NCI-H2227 (cell line): ENCODE results near the gene DCTN3.
"Not testable (repeated sequence)": the region's sequence is repeated elsewhere in the genome, so short reads cannot be mapped to it uniquely, and the experiment has no call there.

ENCODE experiments used
- DNase-seq: peaks from one replicate; lab custom pipeline; 2025; ENCODE audit not compliant: unreplicated experiment; lab: John Stamatoyannopoulos, UW

DCTN3 gene

DNA sequence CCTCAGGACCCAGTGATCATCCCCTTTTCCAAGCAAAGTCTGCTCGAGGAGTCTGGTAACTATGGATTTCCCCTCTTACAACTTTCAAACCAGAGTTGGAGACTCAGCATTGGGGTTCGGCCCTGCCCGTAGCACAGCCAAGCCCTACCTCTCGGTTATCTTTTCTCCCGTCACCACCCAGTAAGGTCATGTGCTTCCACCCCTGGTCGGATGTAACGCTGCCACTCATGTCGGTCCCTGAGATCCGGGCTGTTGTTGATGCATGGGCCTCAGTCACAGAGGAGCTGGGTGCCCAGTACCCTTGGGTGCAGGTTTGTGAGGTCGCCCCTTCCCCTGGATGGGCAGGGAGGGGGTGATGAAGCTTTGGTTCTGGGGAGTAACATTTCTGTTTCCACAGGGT is 27.4 kb upstream of the DCTN3 start:
- DNase-seq, result no peak

DNA sequence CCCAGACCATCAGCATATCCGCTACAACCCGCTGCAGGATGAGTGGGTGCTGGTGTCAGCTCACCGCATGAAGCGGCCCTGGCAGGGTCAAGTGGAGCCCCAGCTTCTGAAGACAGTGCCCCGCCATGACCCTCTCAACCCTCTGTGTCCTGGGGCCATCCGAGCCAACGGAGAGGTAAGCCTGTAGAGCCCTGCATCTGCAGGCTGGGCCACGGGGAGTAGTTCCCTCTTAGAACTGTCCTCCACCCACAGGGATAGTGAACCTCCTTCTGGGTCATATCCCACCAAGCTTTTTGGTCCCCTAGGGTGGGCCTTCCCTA is 26.7 kb upstream of the DCTN3 start:
- DNase-seq, result no peak

DNA sequence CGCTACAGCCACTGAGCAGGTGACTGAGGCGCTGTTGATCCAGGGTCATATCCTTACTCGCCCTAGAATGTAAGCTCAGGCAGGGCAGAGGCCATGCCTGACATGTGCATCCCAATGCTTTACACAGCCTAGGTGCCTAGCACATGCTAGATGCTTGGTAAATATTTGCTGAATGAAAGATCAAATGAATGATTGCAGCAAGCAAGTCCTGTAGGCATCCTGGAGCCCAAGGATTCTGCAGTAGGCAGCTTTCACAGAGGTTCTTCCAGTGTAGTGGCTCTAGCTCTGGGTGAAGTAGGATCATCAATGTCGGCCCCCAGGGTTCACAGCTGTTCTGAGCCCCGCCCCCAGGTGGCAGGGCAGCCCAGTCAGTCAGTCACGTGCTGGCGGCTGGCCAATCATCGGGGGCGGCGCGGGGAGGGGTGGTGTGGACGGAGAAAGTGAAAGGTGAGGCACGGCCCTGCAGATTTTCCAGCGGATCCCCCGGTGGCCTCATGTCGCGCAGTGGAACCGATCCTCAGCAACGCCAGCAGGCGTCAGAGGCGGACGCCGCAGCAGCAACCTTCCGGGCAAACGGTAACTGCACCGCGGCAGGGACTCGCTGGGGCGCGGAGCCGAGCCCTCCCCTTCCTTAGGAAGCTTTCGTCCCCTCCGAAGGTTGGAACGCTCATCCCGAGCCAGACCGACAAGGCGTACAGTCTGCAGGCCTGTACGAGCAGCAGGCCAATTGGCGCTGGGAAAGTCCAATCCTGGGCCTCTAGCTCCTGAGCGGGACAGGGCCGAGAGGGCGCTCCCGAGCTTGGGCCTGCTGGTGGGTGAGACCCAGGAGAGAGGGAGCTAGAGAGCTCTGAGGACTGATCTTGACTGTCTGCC is 26.2 kb upstream of the DCTN3 start, which contains the start of gene GALT:
Gene GALT, plus strand, starts transcription at position 465 of the 873 bp plus-strand sequence. Its CDS starts 30 bp downstream, at position 495.
- peak; percentile 90 for DNase-seq

DNA sequence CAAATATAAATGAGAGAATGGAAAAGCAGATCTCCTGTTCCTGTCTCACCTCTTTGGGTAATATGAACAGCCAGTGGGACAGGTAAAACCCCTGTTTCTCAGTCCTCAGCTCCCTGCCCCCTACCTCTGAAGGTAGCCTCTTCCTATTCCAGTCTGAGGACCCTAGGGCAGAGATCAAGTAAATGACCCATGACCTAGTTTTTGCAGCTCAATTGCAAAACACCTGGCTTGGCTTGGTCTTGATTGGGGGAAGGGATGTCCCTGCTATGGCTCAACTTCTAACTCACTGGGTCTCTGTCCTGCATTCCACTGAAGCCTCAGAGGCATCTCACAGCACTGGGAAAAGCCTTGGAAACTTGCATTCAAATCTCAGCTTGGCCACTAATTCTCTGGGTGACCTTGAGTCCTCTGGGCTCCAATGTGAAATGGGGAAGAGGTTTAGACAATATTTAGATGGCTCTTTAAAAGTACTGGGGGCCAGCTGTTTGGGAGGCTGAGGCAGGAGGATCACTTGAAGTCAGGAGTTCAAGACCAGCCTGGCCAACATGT is 24.5 kb upstream of the DCTN3 start:
- DNase-seq, result no peak

DNA sequence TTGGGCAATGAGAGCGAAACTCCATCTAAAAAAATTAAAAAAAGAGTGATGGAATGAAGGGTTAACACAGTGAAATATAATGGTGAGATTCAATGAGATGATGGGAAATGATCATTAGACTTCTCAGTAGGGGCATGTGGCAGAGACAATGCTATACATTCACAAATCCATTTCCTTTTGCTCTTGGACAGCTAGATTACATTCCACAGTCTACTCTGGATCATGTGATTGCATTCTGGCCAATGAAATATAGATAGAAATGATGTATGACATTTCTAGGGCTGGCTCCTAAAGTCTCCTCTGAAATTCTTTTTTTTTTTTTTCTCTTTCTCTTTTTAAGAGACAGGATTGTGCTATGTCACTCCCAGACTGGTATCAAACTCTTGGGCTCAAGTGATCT is 22.4 kb upstream of the DCTN3 start:
- no peak for DNase-seq

DNA sequence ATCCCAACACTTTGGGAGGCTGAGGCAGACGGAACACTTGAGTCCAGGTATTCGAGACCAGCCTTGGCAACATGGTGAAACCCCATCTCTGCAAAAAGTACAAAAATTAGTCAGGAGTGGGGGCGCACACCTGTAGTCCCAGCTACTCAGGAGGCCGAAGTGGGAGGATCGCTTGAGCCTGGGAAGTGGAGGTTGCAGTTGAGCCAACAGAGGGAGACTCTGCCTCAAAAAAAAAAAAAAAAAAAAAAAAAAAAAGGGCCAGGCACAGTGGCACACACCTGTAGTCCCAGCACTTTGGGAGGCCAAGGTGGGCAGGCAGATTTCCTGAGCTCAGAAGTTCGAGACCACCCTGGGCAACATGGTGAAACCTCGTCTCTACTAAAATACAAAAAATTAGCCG is 19.0 kb upstream of the DCTN3 start:
- not testable (repeated sequence) for DNase-seq

DNA sequence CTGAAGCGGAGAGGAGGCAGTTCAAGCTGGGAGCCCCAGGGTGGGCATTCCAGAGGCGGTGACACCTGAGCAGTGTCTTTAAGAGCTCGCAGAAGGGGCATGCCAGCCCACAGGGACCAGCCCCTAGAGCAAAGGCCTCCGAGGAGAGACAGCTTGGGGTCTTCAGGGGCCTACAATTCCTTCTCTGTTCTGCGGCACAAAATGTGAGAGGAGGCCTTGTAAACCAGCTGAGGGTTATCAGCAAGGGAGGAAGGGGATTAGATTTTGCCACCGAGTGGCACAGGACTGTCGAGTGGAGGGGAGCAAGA is 17.8 kb upstream of the DCTN3 start:
- DNase-seq, result no peak

DNA sequence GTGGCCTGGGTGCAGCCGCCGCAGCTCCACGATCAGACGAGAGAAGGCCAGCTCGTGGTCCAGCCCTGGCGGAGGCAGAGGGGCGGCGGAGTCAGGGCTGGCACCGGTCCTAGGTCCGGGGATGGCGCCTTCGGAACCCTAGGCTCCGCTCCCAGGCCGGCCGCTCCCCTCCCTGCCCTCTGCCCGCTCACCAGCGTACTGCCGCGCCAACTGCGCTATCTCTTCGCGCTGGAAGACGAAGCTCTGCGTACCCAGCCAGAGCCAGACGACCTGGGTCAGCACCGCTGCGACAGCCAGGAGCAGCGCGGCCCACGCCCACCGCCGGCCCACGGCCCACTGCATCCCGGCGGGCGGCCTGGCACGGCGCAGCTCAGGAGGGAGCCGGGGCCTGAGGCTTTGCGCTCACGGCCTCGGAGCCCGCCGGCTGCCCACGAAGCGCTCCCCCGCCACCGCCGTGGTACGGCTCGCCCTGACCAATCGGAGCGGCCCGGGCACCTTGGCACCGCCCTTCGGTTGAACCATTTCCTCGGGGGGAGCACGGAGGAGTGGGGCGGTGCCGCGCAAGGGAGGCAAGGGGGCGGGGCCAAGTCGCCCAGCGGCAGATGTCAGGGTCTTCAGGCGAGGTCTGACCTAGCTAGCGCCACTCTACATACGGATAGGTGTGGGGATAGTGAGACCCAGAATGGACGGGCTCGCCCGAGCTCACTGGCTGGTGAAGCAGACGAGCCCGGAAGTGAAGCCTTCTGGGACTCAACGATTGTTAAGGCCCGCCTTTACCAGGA is 17.3 kb upstream of the DCTN3 start, which contains the start of gene SIGMAR1:
Gene SIGMAR1, minus strand, starts transcription at position 432 of the 782 bp plus-strand sequence. Its CDS starts 90 bp downstream, at position 342.
- peak; percentile 93 for DNase-seq

DNA sequence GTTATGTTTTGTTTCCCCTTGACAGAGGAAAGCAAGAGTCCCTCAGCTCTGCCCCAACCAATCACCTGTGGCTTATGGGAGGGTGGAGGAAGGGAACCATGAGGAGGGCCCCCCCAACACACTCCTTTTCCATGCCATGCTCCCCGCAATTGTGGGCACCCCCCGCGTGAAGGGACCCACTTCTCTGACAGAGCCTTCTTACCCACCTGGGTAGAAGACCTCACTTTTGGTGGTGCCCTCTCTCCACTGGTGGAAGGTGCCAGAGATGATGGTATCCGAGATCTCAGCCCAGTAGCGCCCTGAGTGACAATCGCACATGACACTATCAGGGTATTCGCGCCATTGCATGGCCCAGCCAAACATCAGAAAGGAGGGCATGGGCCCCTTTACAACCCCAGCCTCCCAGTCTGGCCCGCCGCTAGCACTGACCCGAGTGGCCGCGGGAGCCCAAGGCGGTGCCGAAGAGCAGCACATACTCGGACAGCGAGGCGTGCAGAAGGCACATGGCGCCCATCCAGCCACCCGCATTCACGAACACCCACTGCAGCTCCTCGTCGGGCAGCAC is 16.6 kb upstream of the DCTN3 start:
- DNase-seq, result no peak

DNA sequence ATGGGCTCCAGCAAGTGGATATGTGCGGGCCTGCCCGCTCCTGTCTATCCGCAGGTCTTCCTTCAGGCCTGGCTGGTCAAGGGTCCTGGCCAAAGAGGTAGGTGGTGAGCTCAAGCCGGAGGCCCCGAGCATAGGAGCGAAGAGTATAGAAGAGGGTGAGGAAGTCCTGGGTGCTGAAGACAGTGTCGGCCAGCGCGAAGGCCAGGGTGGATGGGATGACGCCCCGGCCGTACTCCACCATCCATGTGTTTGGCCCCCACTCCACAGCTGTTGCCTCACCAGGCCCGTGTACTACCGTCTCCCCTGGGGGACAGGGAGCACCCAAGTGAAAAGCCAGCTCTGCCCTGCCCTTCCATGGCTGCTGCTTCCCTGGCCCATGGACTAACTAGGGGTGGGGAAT is 15.3 kb upstream of the DCTN3 start:
- no peak for DNase-seq

DNA sequence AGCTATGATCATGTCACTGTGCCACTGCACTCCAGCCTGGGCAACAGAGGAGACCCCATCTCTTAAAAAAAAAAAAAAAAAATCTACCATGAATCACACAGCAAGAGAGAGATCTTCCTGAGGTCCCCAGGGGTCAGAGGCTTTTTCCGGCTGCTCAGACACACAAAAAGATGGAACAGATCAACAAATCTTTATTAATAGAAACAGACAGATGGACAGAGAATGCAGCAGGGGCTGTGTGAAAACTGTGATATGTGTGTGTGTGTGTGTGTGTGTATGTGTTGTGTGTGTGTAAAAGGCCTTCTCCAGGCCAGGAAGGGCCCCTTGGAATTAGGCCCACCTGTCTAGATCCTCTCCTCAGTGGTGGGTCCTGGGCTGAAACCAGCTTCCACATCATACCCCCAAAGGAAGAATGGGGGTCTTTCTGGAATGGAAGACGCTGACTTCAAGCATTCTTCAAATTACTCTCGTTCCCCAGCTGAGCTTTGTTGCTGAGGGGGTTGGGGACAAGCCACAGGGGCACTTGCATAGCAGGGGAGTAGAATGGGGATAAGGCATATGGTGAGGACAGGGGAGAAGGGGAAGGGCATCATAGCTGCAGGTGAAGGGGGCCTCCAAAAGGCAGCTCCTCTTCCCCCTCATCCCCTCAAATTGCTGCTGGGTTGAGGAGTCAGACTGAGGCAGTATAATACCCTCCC is 14.4 kb upstream of the DCTN3 start:
- DNase-seq, result no peak

DNA sequence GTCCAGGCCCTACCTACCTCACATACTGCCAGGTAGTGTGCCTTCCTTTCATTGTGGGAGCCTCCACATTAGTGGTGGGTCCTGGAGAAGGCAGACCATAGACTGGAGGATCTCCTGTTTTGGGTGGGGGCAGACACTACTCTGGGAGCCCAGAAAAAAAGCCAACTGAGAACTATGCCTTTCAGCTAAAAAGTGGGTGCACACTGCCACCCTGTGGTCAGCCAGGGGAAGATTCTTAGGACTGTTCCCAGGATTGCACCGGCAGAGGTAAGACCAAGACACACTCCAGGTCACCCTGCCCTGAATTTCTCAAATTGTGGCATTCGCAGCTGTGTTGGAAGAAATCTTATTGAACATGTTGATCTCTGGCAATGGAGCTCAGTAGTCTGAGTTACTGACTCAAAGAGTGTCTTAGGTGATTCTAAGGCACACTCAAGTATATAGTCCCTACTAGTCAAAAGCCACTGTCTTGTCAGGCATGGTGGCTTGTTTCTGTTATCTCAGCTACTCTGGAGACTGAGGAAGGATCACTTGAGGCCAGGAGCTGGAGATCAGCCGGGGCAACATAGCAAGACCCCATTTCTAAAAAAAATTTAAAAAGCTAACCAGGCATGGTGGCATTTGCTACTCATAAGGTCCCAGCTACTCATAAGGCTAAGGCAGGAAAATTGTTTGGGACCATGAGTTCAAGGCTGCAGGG is 13.7 kb upstream of the DCTN3 start:
- peak; percentile 56 for DNase-seq

DNA sequence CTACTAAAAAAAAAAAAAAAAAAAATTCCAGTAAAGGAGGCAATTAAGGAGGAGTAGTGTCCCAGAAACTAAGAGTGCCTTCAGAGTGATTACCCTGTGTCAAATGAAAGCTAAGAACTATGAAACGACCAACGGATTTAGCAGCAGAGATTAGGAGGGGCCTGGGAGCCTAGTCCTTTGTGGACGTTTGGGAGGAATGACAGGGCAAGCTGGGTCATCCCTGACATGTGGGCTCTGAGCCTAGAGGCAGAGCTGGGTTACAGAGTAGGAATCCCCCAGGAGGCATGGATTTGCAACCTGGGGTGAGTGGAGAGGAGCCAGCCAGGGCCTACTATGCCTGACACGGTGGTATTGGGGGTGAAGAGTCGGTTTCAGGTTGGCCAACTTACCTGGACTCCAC is 12.9 kb upstream of the DCTN3 start:
- DNase-seq, result no peak

DNA sequence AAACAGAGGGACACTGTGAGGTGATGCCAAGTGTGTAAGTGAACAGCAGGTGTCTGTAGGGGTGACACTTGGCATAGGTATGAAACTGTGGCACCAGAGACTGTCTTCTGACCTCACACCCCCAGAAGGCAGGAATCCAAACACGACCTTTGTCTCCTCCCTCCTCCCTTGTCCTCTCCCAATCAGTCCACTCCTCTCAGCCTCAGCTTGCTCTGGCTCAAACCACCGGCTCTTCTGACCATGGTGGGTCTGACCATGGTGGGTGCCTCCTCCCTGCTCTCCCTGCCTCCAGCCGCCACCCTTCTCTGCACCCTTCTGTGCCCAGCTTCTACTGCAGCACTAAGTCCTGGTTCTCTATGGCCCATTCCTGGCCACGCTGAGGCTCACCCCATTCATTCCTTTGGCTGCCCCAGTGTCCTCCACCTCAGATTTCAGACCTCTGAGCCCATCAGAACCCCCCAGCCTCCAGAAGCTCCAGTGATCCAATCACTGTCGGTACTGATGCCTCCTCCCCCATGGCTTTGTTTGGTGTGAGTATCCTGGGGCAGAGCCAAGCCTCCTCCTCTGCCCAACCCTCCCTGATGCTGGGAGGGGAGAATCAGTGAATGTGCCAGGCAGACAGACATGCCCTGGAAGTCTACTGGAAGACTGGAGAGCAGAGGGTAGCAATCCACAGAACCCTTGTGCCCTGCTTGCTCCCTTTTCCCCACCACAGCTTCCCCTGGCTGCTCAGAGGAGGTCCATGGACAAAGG is 10.3 kb upstream of the DCTN3 start:
- DNase-seq, result no peak

DNA sequence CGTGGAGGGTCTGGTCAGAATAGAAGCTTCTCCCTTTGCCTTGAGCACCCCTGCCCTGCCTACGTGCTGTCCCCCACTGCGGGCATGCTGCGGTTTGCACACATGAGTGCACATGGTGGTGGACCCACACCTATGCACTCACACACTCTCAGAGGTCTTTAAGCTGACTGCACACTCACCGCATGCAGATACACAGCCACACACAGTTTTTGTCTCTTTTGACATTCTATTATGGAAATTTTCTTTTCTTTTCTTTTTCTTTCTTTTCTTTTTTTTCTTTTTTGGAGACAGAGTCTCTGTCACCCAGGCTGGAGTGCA is 9.2 kb upstream of the DCTN3 start:
- DNase-seq, result no peak

DNA sequence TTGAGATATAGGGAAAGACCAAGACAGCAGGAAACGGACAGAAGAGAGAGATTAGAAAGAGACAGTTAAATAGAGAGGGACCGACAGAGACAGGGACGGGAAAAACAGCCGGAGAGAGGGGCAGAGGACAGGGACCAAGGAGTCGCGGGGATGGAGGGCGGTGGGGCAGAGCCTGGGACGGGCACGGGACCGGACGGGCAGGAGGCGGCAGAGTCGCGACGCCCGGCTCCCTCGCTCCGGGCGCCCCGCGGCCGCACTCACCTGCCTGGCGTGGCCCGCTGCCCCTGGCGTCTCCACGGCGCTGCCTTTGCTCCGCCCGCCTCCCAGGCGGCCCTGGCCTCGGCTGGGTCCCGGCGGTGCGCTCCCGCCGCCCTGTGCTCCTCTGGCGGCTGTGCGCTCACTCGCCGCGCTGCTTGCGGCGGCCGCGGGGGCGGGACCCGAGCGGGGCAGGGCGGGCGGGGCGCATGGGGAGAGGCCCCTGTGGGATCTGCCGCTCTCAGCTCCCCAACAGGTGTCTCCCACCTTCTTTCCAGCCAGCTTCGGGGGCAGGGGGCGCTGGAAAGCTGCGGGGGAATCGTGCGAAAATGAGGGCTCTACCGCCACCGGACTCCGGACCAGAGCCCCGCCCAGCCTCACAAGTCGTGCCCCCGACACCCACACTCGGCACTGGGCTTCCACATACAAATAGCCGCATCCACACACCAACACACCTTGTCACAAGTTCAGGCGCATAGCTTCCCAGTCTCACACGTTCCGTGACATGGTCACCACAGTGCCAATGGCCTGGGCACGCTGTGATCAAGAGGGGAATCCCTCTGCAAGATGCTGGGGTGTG is 8.6 kb upstream of the DCTN3 start, which contains the start of gene ARID3C:
Gene ARID3C, minus strand, starts transcription at position 411 of the 835 bp plus-strand sequence. CDS start 1,052 bp downstream, outside the sequence.
- DNase-seq, result peak; percentile 52

DNA sequence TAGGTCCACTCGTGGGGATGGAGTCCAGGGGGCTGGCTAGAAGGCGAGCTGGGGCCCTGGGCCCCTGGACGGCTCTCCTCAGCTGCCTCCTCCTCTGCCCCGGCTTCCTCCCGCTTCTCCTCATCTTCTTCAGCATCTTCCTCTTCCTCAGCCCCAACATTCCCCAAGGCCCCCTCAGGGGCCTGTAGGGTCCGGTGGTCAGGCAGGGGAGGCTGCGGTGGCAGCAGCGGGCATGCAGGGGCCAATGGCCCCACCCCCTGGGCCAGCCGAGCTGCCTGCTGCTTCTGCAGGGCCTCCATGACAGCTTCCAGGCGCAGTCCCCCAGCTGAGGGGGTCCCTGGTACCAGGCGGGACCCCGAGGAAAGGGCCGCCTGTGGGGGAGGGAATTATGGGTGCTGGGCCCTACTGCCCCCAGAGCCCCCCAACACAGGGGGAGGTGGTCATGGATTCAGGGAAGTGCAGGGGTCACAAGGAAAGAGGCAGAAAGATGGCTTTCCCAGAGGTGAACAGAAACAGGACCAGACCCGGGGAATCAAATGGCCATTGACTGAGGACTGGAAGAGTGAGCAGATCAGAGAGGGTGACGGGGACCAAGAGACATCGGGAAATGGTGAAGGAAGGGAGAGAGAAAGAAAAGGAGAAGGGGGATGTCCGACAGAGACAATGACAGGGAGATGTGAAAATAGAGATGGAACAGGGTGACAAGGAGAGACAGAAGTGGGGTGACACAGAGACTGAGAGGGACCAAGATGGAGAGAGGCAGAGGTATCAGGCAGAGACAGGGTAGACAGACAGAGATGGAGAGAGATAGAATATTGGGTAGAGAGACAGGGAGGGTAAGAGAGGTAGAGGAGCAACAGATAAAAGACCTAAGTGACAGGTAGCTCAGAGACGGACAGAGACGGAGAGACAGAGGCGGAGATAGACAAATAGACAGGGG is 7.7 kb upstream of the DCTN3 start:
- DNase-seq, result no peak

DNA sequence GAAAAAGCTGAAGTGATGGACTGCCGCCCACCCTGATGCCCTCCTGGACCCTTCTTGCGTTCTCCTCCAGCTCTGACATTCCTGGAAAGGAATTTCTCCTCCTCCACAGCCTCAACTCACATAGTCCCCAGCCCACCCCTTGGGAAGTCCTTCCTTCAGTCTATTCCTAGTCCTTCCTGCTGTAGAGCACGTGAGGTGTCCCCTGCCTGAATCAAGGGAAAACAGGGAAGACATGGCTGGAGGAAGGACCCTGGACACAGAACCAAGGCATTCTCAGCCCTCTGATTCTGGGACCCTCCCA is 4.8 kb upstream of the DCTN3 start:
- DNase-seq, result no peak
